Measurements from ENCODE around the gene RAB27A. TPM values are rescaled to one million over a fixed set of nuclear protein-coding genes. Genes with fewer than 3 reads are reported as not detected.
"Not testable (repeated sequence)": the region's sequence is repeated elsewhere in the genome, so short reads cannot be mapped to it uniquely, and the experiment has no call there.

Gene RAB27A
- total RNA-seq, 2 donors from 2014 or later = 21.0 to 40.7 TPM

DNA sequence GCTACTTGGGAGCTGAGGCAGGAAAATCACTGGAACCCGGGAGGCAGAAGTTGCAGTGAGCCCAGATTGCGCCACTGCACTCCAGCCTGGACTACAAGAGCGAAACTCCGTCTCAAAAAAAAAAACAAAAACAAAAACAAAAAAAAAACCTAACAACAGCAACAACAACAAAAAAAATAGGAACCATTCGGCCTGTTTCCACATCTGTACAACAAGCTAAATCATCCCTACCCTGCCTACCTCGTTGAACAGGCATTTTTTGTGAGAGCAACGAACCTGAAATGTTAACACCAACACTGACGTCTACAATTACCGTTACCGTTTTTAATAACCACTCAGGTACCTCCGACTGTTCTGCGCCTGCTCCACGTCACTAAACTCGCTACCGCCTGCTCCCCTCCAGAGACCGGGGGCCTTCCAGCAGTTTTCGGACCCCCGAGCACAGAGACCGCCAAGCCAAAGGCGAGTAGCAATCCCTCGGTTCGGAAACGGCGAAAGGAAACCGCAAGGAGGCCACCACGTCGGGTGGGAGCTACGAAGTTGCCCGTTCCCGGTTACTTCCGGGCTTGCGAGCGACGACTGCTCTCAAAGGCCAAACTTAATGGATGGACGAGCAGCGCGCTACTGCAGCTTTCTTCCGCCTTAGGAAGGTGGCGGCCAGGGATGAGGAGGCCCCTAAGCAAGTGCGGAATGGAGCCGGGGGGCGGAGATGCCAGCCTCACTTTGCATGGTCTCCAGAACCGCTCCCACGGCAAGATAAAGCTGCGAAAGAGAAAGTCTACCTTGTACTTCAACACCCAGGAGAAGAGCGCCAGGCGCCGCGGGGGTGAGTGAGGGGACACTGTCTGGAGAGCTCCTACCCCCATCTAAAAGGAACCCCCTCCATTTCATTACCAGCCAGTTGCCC is 29.2 kb upstream of the RAB27A start, which contains the start of the genes PIGB and PIGBOS1:
TSS of gene PIGB (plus strand) at position 635 of the 907 bp plus-strand sequence. CDS start at position 664, 29 bp downstream.
TSS of gene PIGBOS1 (minus strand) at position 536 of the 907 bp plus-strand sequence. CDS start 1,331 bp downstream, outside the sequence.
- Histone ChIP-seq H3K9me3 (no peaks in the 10 kb centered on the region), H3K4me1 (ENCODE audit: control insufficient read depth in 1 of 2, low read depth in 2 of 2) (peaks cover 26 to 34% of the 10 kb centered on the region in 2 donors), H3K36me3 (no peaks in the 10 kb centered on the region), H3K4me3 (peak within 1 kb of the TSS; percentile 96), H3K27me3 (replicated peaks; ENCODE audit: insufficient read depth) (no peaks in the 10 kb centered on the region), H3K27ac (peak within 1 kb of the TSS; percentile 91 to 98)
- TF ChIP-seq, protein P1, sequence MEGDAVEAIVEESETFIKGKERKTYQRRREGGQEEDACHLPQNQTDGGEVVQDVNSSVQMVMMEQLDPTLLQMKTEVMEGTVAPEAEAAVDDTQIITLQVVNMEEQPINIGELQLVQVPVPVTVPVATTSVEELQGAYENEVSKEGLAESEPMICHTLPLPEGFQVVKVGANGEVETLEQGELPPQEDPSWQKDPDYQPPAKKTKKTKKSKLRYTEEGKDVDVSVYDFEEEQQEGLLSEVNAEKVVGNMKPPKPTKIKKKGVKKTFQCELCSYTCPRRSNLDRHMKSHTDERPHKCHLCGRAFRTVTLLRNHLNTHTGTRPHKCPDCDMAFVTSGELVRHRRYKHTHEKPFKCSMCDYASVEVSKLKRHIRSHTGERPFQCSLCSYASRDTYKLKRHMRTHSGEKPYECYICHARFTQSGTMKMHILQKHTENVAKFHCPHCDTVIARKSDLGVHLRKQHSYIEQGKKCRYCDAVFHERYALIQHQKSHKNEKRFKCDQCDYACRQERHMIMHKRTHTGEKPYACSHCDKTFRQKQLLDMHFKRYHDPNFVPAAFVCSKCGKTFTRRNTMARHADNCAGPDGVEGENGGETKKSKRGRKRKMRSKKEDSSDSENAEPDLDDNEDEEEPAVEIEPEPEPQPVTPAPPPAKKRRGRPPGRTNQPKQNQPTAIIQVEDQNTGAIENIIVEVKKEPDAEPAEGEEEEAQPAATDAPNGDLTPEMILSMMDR (IDR thresholded peaks at IDR 0.05) = peak; percentile 28
- ATAC-seq (ENCODE audit: insufficient number of reproducible peaks, low FRiP score, low read depth) = peak; percentile 79
- DNase-seq (ENCODE audit: low spot score) = peak; percentile 45

- not testable (repeated sequence) for H3K27ac ChIP-seq; H3K36me3 ChIP-seq; H3K27me3 ChIP-seq (replicated peaks; ENCODE audit: insufficient read depth); H3K4me1 ChIP-seq (ENCODE audit: control insufficient read depth in 1 of 2, low read depth in 2 of 2); H3K4me3 ChIP-seq; ATAC-seq (ENCODE audit: insufficient number of reproducible peaks, low FRiP score, low read depth); DNase-seq (ENCODE audit: low spot score); H3K9me3 ChIP-seq
Observed at GRCh38 chr15:55302801-55303200, 13.2 kb upstream of the RAB27A start.

DNA sequence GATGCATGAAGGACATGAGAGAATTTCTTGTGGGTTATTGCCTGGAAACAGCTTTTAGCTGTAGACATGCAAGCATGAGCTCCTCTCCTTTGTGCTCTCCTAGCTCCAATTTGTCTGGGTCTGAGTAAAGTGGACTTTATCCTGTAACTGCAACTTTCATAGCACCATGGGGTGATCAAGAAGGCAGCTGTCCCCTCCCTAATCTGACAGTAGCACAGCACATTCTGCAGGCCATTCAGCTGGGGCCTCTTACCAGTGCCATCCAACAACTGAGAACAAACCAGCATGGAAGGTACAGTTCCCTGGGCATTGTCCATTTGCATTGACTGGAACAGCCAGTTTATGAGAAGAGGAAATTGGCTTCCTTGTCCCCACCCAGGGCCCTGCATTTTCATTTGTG is 7.7 kb upstream of the RAB27A start:
- no peaks in the 10 kb centered on the region for H3K4me1 ChIP-seq (ENCODE audit: control insufficient read depth in 1 of 2, low read depth in 2 of 2)
- ATAC-seq (ENCODE audit: insufficient number of reproducible peaks, low FRiP score, low read depth) = no peak
- H3K9me3 ChIP-seq = no peaks in the 10 kb centered on the region
- DNase-seq (ENCODE audit: low spot score) = no peak
- no peak overlapping the region for H3K4me3 ChIP-seq
- TF ChIP-seq, protein P1 (IDR thresholded peaks at IDR 0.05) = no peak
- H3K27me3 ChIP-seq (replicated peaks; ENCODE audit: insufficient read depth) = no peaks in the 10 kb centered on the region
- H3K36me3 ChIP-seq = no peaks in the 10 kb centered on the region
- no peak overlapping the region for H3K27ac ChIP-seq

DNA sequence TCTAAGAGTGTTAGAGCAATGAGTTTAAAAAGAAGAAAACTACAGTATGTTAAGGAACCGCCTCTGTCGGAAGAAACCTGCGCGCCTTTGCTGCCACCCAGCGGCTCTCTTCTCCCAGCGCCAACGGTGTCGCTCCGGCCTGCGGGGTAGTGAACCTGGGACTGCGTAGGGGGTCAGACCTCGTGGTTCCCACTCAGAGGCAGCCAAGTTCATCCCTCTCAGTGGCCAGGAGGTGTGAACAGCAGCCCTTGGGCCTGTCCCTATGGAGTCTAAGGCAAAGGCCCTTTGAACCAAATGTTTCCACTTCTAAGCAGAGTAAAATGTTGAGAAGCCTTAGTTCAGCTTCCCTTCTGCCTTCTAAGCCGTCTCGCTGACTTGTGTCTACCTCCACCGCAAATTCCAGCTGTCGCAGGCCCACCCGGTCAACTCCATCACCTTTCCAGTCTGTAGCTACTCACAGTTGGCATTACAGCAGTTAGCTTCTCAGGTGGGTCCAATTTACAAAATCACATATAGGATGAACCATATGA is 980 bp upstream of the RAB27A start:
- DNase-seq (ENCODE audit: low spot score) (peak; percentile 31), ATAC-seq (ENCODE audit: insufficient number of reproducible peaks, low FRiP score, low read depth) (peak; percentile 90)
- no peaks in the 10 kb centered on the region for H3K27me3 ChIP-seq (replicated peaks; ENCODE audit: insufficient read depth)
- TF ChIP-seq, protein P1 (IDR thresholded peaks at IDR 0.05) = peak; percentile 80
- H3K9me3 ChIP-seq = no peaks in the 10 kb centered on the region
- H3K36me3 ChIP-seq = no peaks in the 10 kb centered on the region
- H3K4me1 ChIP-seq (ENCODE audit: control insufficient read depth in 1 of 2, low read depth in 2 of 2) = peaks cover 4 to 31% of the 10 kb centered on the region in 2 donors
- peak overlapping the region; percentile 96 for H3K4me3 ChIP-seq
- H3K27ac ChIP-seq = peak overlapping the region; percentile 97 to 98

- Histone ChIP-seq H3K9me3 (no peaks in the 10 kb centered on the region), H3K27me3 (replicated peaks; ENCODE audit: insufficient read depth) (no peaks in the 10 kb centered on the region), H3K4me1 (ENCODE audit: control insufficient read depth in 1 of 2, low read depth in 2 of 2) (peaks cover 8 to 38% of the 10 kb centered on the region in 2 donors), H3K4me3 (peak overlapping the region; percentile 96), H3K27ac (peak overlapping the region; percentile 97 to 98), H3K36me3 (no peaks in the 10 kb centered on the region)
- ATAC-seq (ENCODE audit: insufficient number of reproducible peaks, low FRiP score, low read depth) = no peak
- TF ChIP-seq, protein P1 (IDR thresholded peaks at IDR 0.05) = no peak
- no peak for DNase-seq (ENCODE audit: low spot score)
Observed at GRCh38 chr15:55289011-55289745, 435 bp downstream of the RAB27A start.

Data from thoracic aorta (tissue), 2 donors.